B cell (primary cell): ENCODE data around the gene USP22.

Experiments
- CTCF ChIP-seq: fragments of 200-600 bp; IDR thresholded peaks from one replicate; pipeline ENCODE4 v1.8.0; 2022; ENCODE audit warnings: antibody characterized with exemption, mild to moderate bottlenecking
- EZH2 ChIP-seq: IDR thresholded peaks from 2 replicates; pipeline ENCODE4 v1.6.1; 2012; ENCODE audit warnings: borderline replicate concordance, low read depth, mild to moderate bottlenecking, moderate library complexity, low read length; ENCODE audit not compliant: insufficient read depth, poor library complexity, severe bottlenecking

GRCh38 chr17:21061158-21061835, 18.5 kb upstream of the USP22 start:
- TF ChIP-seq CTCF (no peak), EZH2 (no peak)
